HUDEP-2 (cell line): ENCODE results near the gene THTPA.
"Not testable (repeated sequence)": the region's sequence is repeated elsewhere in the genome, so short reads cannot be mapped to it uniquely, and the experiment has no call there.

Experiments
- DNase-seq, 76 experiments: peaks; one replicate each; lab custom pipeline; 2025; ENCODE audit not compliant: unreplicated experiment in 76 of 76; lab: John Stamatoyannopoulos, UW

The THTPA gene

GRCh38 chr14:23582906-23583760 is 27.1 kb downstream of the THTPA start:
- no peak for DNase-seq

DNA sequence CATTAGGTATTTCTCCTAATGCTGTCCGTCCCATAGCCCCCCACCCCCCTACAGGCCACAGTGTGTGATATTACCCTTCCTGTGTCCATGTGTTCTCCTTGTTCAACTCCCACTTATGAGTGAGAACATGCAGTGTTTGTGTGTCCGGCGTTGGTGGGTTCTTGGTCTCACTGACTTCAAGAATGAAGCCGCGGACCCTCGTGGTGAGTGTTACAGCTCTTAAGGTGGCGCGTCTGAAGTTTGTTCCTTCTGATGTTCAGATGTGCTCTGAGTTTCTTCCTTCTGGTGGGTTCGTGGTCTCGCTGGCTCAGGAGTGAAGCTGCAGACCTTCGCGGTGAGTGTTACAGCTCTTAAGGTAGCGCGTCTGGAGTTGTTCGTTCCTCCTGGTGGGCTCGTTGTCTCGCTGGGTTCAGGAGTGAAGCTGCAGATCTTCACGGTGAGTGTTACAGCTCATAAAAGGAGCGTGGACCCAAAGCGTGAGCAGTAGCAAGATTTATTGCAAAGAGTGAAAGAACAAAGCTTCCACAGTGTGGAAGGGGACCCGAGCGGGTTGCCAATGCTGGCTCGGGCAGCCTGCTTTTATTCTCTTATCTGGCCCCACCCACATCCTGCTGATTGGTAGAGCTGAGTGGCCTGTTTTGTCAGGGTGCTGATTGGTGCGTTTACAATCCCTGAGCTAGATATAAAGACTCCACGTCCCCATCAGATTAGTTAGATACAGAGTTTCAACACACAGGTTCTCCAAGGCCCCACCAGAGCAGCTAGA is 27.9 kb downstream of the THTPA start:
- not testable (repeated sequence) for DNase-seq

GRCh38 chr14:23584527-23585203 is 28.6 kb downstream of the THTPA start:
- DNase-seq: not testable (repeated sequence)

DNA sequence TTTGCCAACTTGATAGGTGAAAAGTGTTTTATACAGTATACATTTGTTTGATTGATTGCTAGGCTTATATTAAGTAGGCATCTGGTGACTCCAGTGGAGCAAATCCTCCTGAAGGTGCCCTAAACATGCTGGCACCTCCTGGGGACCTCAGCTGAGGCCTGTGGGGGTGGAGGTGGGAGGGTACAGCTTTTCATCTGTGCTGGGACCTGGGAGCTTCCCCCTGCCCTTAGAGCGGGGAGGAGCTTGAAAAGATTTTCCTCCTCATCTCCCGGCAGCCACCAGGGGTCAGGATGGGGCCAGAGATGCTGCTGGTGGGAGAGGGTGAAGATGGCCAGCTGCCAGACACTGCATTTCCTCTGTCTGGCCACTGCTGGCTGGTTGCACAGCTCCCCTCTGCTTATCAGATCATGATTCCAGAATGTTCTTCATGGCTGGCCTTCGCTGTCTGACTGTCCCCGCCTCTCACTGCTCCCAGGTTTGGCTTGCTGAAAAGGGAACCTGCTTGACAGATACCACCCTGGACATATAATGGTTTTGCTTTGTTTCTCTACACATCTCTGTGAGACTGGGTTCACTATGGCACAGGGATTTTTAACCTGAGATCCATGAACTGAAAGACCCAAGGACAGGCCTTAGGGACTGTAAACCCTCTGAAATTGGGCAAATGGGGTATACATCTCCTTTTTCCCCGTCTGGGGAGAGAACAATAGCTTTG is 33.0 kb downstream of the THTPA start:
- DNase-seq: peak in 72 of 76 experiments; percentile 17 to 91 (median 72)

DNA sequence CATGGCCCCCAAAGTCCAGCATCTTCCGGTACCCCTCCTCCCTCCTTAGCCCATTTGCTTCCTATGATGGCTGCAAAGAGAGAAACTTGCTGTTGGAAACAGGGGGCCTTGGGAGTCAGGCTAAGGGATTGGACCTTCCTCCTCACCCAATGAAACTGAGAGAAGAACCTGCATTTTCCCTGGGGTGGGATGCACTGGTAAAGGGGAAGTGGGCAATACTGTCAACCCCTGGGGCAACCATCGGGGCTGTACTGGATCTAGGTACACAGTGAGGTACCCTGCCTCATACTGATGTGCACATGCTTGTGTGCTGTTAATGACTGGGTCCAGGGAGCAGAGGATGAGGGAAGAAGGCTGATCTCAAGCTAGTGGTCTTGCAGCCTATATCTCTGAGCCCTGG is 33.5 kb downstream of the THTPA start:
- no peak for DNase-seq

GRCh38 chr14:23590198-23590597 is 34.1 kb downstream of the THTPA start:
- DNase-seq: no peak

GRCh38 chr14:23594191-23594590 is 38.1 kb downstream of the THTPA start:
- not testable (repeated sequence) for DNase-seq

- DNase-seq: no peak
These were observed 44.2 kb downstream of the THTPA start for GRCh38 chr14:23600322-23600707.

- no peak for DNase-seq
These were observed 44.7 kb downstream of the THTPA start for GRCh38 chr14:23600806-23601205.

- DNase-seq: no peak
These were observed 45.4 kb downstream of the THTPA start for GRCh38 chr14:23601424-23601823.

DNA sequence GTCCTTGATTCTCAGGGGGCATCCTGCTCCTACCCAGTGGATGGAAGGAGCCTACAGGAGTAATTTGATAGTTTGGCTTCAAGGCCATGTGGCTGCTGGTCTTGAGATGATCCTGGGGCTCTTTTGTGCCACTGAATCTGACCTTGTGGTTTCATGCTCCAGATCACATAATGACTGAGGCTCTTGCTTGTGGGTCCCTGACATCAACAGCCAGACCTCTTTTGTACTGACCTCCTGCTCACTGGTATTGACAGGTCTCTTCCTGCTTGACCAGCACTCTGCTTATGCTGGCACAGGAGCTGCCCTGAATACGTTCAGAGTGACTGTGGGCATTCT is 45.7 kb downstream of the THTPA start:
- DNase-seq: no peak

DNA sequence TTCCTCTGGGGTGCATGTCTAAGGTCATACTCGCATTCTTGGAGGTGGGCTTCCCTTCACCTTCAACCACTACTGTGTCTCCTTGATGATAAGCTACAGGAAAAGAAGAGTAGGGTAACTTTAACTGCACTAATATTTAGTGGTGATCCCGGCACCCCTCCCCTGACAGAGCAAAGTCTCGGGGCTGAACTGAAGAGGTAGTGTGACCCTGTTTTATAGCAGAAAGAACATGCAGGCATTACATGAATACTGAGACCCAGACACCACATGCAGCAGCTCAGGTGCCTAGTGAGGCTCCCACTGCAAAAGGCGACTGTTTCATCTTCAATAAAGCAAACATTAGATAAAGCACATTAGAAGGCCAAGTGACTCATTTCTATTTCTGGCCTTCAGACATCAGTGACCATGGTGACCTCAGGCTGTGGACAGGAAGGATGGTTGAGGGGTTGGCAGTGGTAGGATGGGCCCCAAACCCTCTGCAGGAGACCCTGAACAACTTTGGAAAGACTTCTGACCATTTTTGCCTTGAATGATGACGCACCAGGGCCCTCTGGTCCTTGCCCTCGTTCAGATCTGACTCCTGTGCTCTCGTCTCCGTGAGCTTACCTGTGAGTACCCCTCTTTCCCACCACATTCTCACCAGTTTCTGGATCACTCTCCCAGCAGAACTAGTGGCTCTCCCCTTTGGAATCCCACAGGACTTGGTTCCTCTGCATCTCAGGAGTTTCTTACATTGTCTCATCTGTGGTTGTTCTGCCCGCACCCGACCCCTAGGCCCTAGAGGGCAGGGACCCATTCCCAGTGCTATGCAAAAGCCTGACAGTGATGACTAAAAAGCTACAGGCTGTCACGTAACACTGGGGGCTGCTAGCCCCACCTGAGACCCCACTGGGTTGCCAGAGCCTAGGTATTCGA is 46.4 kb downstream of the THTPA start:
- no peak for DNase-seq

GRCh38 chr14:23603103-23603502 is 47.0 kb downstream of the THTPA start:
- no peak for DNase-seq

GRCh38 chr14:23604148-23604547 is 48.1 kb downstream of the THTPA start:
- DNase-seq: no peak

DNA sequence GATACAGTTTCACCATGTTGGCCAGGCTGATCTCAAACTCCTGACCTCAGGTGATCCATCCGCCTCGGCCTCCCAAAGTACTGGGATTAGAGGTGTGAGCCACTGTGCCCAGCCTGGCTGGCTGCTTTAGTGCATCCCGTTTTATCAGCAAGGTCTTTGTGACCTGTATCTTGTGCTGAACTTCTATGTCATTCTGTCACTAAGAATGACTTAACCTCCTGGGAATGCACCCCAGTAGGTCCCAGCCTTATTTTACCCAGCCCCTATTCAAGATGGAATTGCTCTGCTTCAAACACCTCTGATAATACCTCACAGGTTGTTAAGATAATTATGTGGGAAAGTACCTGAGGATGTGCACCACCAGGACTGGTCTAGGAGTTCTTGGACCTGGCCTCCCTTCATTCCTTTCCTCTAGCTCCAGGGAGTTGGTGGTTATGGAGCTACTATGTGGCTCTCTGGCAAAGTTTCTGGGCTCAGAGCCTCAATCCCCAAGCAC is 48.7 kb downstream of the THTPA start:
- DNase-seq: no peak

DNA sequence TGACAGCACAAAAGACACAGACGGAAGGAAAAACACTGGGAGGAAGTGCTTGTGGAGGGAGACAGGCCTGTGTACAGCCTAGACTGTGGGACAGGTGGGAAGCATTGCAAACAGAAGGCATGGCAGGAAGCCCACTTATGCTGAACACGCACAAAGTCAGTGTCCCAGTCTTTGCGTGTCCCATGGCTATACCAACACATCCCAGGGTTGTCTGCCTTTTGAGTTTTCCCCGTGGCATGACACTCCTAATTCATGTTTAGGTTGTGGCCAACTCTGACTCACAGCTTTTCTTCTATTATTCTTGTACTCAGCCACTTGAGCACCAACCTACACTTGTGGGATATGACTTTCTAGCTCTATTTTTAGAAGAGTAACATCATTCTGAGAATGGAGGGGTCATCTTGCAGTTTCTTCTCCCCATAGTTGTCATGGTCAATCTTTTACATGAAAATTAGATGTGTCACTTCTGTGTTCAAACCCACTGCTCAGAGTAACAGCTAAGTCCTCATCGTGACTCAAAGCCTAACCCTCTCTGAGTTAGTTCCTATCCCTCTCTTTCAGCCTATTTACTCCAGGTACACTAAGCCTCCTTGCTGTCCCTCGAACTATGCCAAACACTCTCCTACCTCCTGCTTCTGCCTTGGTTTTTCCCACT is 50.0 kb downstream of the THTPA start:
- DNase-seq: no peak

- no peak for DNase-seq
These were observed 52.4 kb downstream of the THTPA start for GRCh38 chr14:23608454-23608853.

DNA sequence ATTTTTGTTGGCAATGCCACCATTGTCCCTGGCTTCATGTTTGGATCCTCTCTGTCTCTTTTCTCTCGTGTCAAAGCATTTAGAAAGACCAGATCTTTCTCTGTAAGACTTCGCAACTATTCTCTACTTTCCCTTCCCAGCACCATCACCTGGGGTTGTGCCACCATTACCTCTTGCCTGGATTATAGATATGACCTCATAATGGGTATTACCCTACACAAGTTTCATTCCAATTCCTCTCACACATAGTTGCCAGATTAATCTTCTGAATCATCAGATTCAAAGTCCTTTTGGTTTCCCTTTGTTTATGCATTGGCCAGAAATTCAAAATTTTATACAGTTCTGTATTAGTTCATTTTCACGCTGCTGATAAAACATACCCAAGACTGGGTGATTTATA is 52.9 kb downstream of the THTPA start:
- no peak for DNase-seq

GRCh38 chr14:23609411-23610089 is 53.5 kb downstream of the THTPA start:
- DNase-seq: not testable (repeated sequence)
